ENCODE data around the gene SRPX. TPM values are rescaled to one million over a fixed set of nuclear protein-coding genes. Genes with fewer than 3 reads are reported as not detected.

SRPX gene
- total RNA-seq, 2 donors from 2014 or later = 11.9 to 26.0 TPM

GRCh38 chrX:38156838-38157237, 63.8 kb downstream of the SRPX start:
- intact Hi-C loops (cut with DNase I, micrococcal nuclease) = loop anchor here in 1 of 2 donors (10.0 kb wide), 1 partner anchor 232 kb away; no protein-coding TSS in a partner anchor
- DNase-seq (peak; percentile 44 to 57), ATAC-seq (peak; percentile 83)

GRCh38 chrX:38154818-38155217, 65.9 kb downstream of the SRPX start:
- DNase-seq = no peak
- no peak for ATAC-seq
- intact Hi-C loops (cut with DNase I, micrococcal nuclease) = loop anchor here in 1 of 2 donors (10.0 kb wide), 1 partner anchor 230 kb away; no protein-coding TSS in a partner anchor

GRCh38 chrX:38154340-38154739, 66.3 kb downstream of the SRPX start:
- ATAC-seq (peak; percentile 62), DNase-seq (peak in 1 of 2 donors; percentile 9)
- intact Hi-C loops (cut with DNase I, micrococcal nuclease) = loop anchor here in 1 of 2 donors (10.0 kb wide), 1 partner anchor 230 kb away; no protein-coding TSS in a partner anchor

GRCh38 chrX:38151441-38151840, 69.2 kb downstream of the SRPX start:
- ATAC-seq (no peak), DNase-seq (no peak)
- intact Hi-C loops (cut with DNase I, micrococcal nuclease) = loop anchor here in 1 of 2 donors (10.0 kb wide), 1 partner anchor 227 kb away; no protein-coding TSS in a partner anchor

- intact Hi-C loops (cut with DNase I, micrococcal nuclease) = loop anchor here in 1 of 2 donors (10.0 kb wide), 1 partner anchor 226 kb away; no protein-coding TSS in a partner anchor
- no peak for ATAC-seq
These were observed 69.7 kb downstream of the SRPX start for GRCh38 chrX:38150993-38151392.

GRCh38 chrX:38149016-38149415, 71.7 kb downstream of the SRPX start:
- intact Hi-C loops (cut with DNase I, micrococcal nuclease) = no loop called here
- ATAC-seq (no peak), DNase-seq (no peak)

More at GRCh38 chrX:38150993-38151392, 69.7 kb downstream of the SRPX start:
- DNase-seq = no peak

GRCh38 chrX:38142610-38143009, 78.1 kb downstream of the SRPX start:
- no peak for ATAC-seq
- DNase-seq = no peak
- intact Hi-C loops (cut with DNase I, micrococcal nuclease) = no loop called here

GRCh38 chrX:38138900-38139299, 81.8 kb downstream of the SRPX start:
- DNase-seq = no peak
- intact Hi-C loops (cut with DNase I, micrococcal nuclease) = no loop called here
- ATAC-seq = no peak

GRCh38 chrX:38138157-38138891, 82.3 kb downstream of the SRPX start:
- DNase-seq (no peak), ATAC-seq (no peak)
- intact Hi-C loops (cut with DNase I, micrococcal nuclease) = no loop called here

- DNase-seq (no peak), ATAC-seq (no peak)
- intact Hi-C loops (cut with DNase I, micrococcal nuclease) = no loop called here
These were observed 91.3 kb downstream of the SRPX start for GRCh38 chrX:38129366-38129765.

- intact Hi-C loops (cut with DNase I, micrococcal nuclease) = no loop called here
- DNase-seq = no peak
These were observed 92.7 kb downstream of the SRPX start for GRCh38 chrX:38127961-38128360.

GRCh38 chrX:38126179-38126578, 94.5 kb downstream of the SRPX start:
- ATAC-seq = no peak
- intact Hi-C loops (cut with DNase I, micrococcal nuclease) = no loop called here
- no peak for DNase-seq

More at GRCh38 chrX:38127961-38128360, 92.7 kb downstream of the SRPX start:
- no peak for ATAC-seq

- no peak for DNase-seq
- no peak for ATAC-seq
- intact Hi-C loops (cut with DNase I, micrococcal nuclease) = no loop called here
These were observed 96.7 kb downstream of the SRPX start for GRCh38 chrX:38124000-38124399.

- no peak for DNase-seq
- no peak for ATAC-seq
- intact Hi-C loops (cut with DNase I, micrococcal nuclease) = no loop called here
These were observed 103.2 kb downstream of the SRPX start for GRCh38 chrX:38117485-38117884.

- ATAC-seq (no peak), DNase-seq (no peak)
- intact Hi-C loops (cut with DNase I, micrococcal nuclease) = no loop called here
These were observed 104.0 kb downstream of the SRPX start for GRCh38 chrX:38116706-38117105.

GRCh38 chrX:38112566-38112965, 108.1 kb downstream of the SRPX start:
- no peak for ATAC-seq
- intact Hi-C loops (cut with DNase I, micrococcal nuclease) = no loop called here
- no peak for DNase-seq

GRCh38 chrX:38111196-38111595, 109.5 kb downstream of the SRPX start:
- intact Hi-C loops (cut with DNase I, micrococcal nuclease) = no loop called here
- DNase-seq = no peak
- ATAC-seq = no peak

- intact Hi-C loops (cut with DNase I, micrococcal nuclease) = no loop called here
- ATAC-seq (no peak), DNase-seq (no peak)
These were observed 110.4 kb downstream of the SRPX start for GRCh38 chrX:38110231-38110630.

- intact Hi-C loops (cut with DNase I, micrococcal nuclease) = no loop called here
- peak; percentile 89 for ATAC-seq
- peak; percentile 7 to 29 for DNase-seq
These were observed 111.4 kb downstream of the SRPX start for GRCh38 chrX:38109042-38109898.

GRCh38 chrX:38108364-38108763, 112.3 kb downstream of the SRPX start:
- intact Hi-C loops (cut with DNase I, micrococcal nuclease) = no loop called here
- ATAC-seq (no peak), DNase-seq (no peak)

All from left colon (tissue), 2 donors.